ENCODE results near the gene DIP2C. TPM values are rescaled to one million over a fixed set of nuclear protein-coding genes. Genes with fewer than 3 reads are reported as not detected.

The DIP2C gene
- polyA plus RNA-seq, 4 donors: 3.1 to 13.3 (median 4.7) TPM

- H3K36me3 ChIP-seq (ENCODE audit: control insufficient read depth in 3 of 3, insufficient read depth in 2 of 3, low read depth in 1 of 3, low read length in 3 of 3): peaks cover 0 to 8% (median 0%) of the 10 kb centered on the region in 3 donors
- no peak overlapping the region for H3K4me3 ChIP-seq (ENCODE audit: low read depth in 1 of 3, low read length in 3 of 3)
- FAIRE-seq (no peak), DNase-seq (no peak)
- H3K27me3 ChIP-seq (ENCODE audit: control insufficient read depth in 3 of 3, insufficient read depth in 3 of 3, low read length in 3 of 3): no peaks in the 10 kb centered on the region
- H3K27ac ChIP-seq (ENCODE audit: low read depth in 1 of 3, low read length in 2 of 3): no peak overlapping the region
- no peaks in the 10 kb centered on the region for H3K4me1 ChIP-seq (ENCODE audit: control insufficient read depth in 3 of 3, insufficient read depth in 2 of 3, low read depth in 1 of 3, low read length in 2 of 3)
- WGBS, 3 donors: 87 to 92% (median 91%) methylated on average over 37 of the region's 37 CpGs
- no peaks in the 10 kb centered on the region for H3K9me3 ChIP-seq (ENCODE audit: control insufficient read depth in 2 of 2, insufficient read depth in 1 of 2, low read depth in 1 of 2, low read length in 1 of 2)
Measured at GRCh38 chr10:528173-529165, 161.0 kb downstream of the DIP2C start.

DNA sequence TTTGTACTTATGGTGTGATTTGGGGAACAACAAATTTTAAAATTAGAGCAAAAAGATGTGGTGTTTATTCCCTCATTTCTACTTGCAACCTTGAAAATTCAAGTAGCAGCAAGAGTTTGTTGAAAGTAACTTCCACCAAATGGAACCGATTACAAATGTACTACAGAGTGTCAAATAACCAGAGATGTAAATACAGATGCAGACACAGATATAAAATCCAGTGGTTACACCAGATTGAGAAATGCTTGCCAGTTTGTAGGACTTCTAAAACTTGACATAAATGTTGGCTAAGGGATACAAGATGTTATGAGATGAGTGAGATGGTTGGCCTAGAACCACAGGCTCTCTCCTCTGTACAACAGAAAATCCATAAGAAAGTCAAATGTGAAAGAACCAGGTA lies 162.1 kb downstream of the DIP2C start:
- FAIRE-seq (no peak), DNase-seq (no peak)
- Histone ChIP-seq H3K36me3 (ENCODE audit: control insufficient read depth in 3 of 3, insufficient read depth in 2 of 3, low read depth in 1 of 3, low read length in 3 of 3) (peaks cover 0 to 8% (median 0%) of the 10 kb centered on the region in 3 donors), H3K4me1 (ENCODE audit: control insufficient read depth in 3 of 3, insufficient read depth in 2 of 3, low read depth in 1 of 3, low read length in 2 of 3) (no peaks in the 10 kb centered on the region), H3K27ac (ENCODE audit: low read depth in 1 of 3, low read length in 2 of 3) (no peak overlapping the region), H3K27me3 (ENCODE audit: control insufficient read depth in 3 of 3, insufficient read depth in 3 of 3, low read length in 3 of 3) (no peaks in the 10 kb centered on the region), H3K4me3 (ENCODE audit: low read depth in 1 of 3, low read length in 3 of 3) (no peak overlapping the region), H3K9me3 (ENCODE audit: control insufficient read depth in 2 of 2, insufficient read depth in 1 of 2, low read depth in 1 of 2, low read length in 1 of 2) (no peaks in the 10 kb centered on the region)
- WGBS, 3 donors: 75 to 90% (median 85%) methylated on average over 1 of the region's 1 CpG

- DNase-seq: no peak
- no peak for FAIRE-seq
- 91 to 95% (median 91%) methylated on average over 21 of the region's 21 CpGs for WGBS, 3 donors
- Histone ChIP-seq H3K36me3 (ENCODE audit: control insufficient read depth in 3 of 3, insufficient read depth in 2 of 3, low read depth in 1 of 3, low read length in 3 of 3) (peaks cover 0 to 10% (median 0%) of the 10 kb centered on the region in 3 donors), H3K4me1 (ENCODE audit: control insufficient read depth in 3 of 3, insufficient read depth in 2 of 3, low read depth in 1 of 3, low read length in 2 of 3) (no peaks in the 10 kb centered on the region), H3K4me3 (ENCODE audit: low read depth in 1 of 3, low read length in 3 of 3) (no peak overlapping the region), H3K27me3 (ENCODE audit: control insufficient read depth in 3 of 3, insufficient read depth in 3 of 3, low read length in 3 of 3) (no peaks in the 10 kb centered on the region), H3K27ac (ENCODE audit: low read depth in 1 of 3, low read length in 2 of 3) (no peak overlapping the region), H3K9me3 (ENCODE audit: control insufficient read depth in 2 of 2, insufficient read depth in 1 of 2, low read depth in 1 of 2, low read length in 1 of 2) (no peaks in the 10 kb centered on the region)
Measured at GRCh38 chr10:526651-527312, 162.7 kb downstream of the DIP2C start.

- no peak for FAIRE-seq
Measured at GRCh38 chr10:525565-526315, 163.7 kb downstream of the DIP2C start.

DNA sequence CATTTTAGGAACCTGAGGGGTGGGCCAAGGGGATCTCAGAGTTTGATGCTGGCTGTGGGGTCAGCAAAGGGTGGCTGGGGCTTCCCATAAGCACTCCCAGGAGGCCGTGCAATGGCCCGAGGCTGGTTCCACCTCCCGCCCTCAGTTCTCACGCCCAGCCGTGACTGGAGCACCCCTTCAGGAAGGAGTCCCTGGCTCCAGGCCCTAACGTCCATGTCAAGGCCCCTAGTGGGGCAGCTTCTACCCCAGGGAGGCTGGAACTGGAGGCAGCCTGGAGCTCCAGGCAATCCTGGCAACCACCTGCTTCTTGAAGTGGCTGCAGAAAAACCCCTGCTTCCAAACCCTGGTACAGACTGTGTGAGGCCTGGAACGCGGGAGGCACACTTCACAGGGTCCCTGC lies 165.5 kb downstream of the DIP2C start:
- no peak overlapping the region for H3K4me3 ChIP-seq (ENCODE audit: low read depth in 1 of 3, low read length in 3 of 3)
- H3K9me3 ChIP-seq (ENCODE audit: control insufficient read depth in 2 of 2, insufficient read depth in 1 of 2, low read depth in 1 of 2, low read length in 1 of 2): no peaks in the 10 kb centered on the region
- no peaks in the 10 kb centered on the region for H3K4me1 ChIP-seq (ENCODE audit: control insufficient read depth in 3 of 3, insufficient read depth in 2 of 3, low read depth in 1 of 3, low read length in 2 of 3)
- H3K27ac ChIP-seq (ENCODE audit: low read depth in 1 of 3, low read length in 2 of 3): no peak overlapping the region
- 81 to 92% (median 82%) methylated on average over 8 of the region's 8 CpGs for WGBS, 3 donors
- no peaks in the 10 kb centered on the region for H3K27me3 ChIP-seq (ENCODE audit: control insufficient read depth in 3 of 3, insufficient read depth in 3 of 3, low read length in 3 of 3)
- FAIRE-seq (no peak), DNase-seq (no peak)
- H3K36me3 ChIP-seq (ENCODE audit: control insufficient read depth in 3 of 3, insufficient read depth in 2 of 3, low read depth in 1 of 3, low read length in 3 of 3): peaks cover 0 to 20% (median 0%) of the 10 kb centered on the region in 3 donors

More at GRCh38 chr10:525565-526315, 163.7 kb downstream of the DIP2C start:
- no peak for DNase-seq
- Histone ChIP-seq H3K4me1 (ENCODE audit: control insufficient read depth in 3 of 3, insufficient read depth in 2 of 3, low read depth in 1 of 3, low read length in 2 of 3) (no peaks in the 10 kb centered on the region), H3K9me3 (ENCODE audit: control insufficient read depth in 2 of 2, insufficient read depth in 1 of 2, low read depth in 1 of 2, low read length in 1 of 2) (no peaks in the 10 kb centered on the region), H3K36me3 (ENCODE audit: control insufficient read depth in 3 of 3, insufficient read depth in 2 of 3, low read depth in 1 of 3, low read length in 3 of 3) (peaks cover 0 to 10% (median 0%) of the 10 kb centered on the region in 3 donors), H3K4me3 (ENCODE audit: low read depth in 1 of 3, low read length in 3 of 3) (no peak overlapping the region), H3K27me3 (ENCODE audit: control insufficient read depth in 3 of 3, insufficient read depth in 3 of 3, low read length in 3 of 3) (no peaks in the 10 kb centered on the region), H3K27ac (ENCODE audit: low read depth in 1 of 3, low read length in 2 of 3) (no peak overlapping the region)
- 88 to 89% (median 88%) methylated on average over 17 of the region's 17 CpGs for WGBS, 3 donors

GRCh38 chr10:522350-522749 lies 167.1 kb downstream of the DIP2C start:
- H3K9me3 ChIP-seq (ENCODE audit: control insufficient read depth in 2 of 2, insufficient read depth in 1 of 2, low read depth in 1 of 2, low read length in 1 of 2): no peaks in the 10 kb centered on the region
- no peaks in the 10 kb centered on the region for H3K27me3 ChIP-seq (ENCODE audit: control insufficient read depth in 3 of 3, insufficient read depth in 3 of 3, low read length in 3 of 3)
- no peak overlapping the region for H3K27ac ChIP-seq (ENCODE audit: low read depth in 1 of 3, low read length in 2 of 3)
- FAIRE-seq (no peak), DNase-seq (no peak)
- WGBS, 3 donors: 85 to 88% (median 85%) methylated on average over 13 of the region's 13 CpGs
- H3K36me3 ChIP-seq (ENCODE audit: control insufficient read depth in 3 of 3, insufficient read depth in 2 of 3, low read depth in 1 of 3, low read length in 3 of 3): peaks cover 0 to 20% (median 0%) of the 10 kb centered on the region in 3 donors
- H3K4me1 ChIP-seq (ENCODE audit: control insufficient read depth in 3 of 3, insufficient read depth in 2 of 3, low read depth in 1 of 3, low read length in 2 of 3): no peaks in the 10 kb centered on the region
- H3K4me3 ChIP-seq (ENCODE audit: low read depth in 1 of 3, low read length in 3 of 3): no peak overlapping the region

DNA sequence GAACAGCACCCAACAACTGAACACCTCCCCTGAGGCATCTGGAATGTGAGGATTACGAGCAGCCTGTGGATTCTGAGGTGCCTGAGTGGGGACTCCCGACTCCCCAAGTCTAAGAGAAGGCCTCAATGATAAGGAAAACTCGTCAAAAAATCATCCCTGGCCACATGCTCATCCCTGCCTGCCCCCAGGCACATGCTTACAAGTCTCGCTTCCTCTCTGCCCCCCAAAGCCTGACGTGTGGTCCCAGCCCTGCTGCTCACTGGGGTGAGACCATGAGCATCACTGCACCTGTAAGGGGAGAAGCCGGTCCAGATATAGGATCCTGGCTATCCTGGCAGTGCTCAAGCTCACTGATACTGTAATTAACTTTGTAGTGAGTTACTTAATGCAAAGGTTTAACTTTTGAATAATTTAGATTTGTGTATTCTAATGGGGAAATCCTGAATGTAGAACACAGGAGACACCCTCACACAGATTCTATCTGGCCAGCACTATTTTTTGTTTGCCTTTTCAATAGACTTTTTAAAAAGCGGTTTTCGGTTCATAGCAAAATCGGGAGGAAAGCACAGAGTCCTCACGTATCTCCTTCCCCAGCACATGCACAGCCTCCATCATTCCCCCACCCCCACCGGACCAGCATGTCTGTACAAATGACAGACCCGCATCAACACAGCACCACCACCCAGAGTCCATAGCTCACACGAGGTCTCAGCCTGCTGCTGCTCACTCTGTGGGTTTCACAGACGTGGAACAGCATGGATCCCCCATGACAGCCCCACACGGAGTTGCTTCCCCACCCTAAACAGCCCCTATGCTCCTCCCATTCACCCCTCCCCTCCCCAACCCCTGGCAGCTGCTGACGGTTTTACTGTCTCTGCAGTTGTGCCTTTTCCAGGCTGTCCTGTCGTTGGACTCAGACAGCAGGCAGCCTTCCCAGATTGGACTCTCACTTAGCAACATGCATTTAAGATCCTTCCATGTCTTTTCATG lies 167.9 kb downstream of the DIP2C start:
- no peak overlapping the region for H3K27ac ChIP-seq (ENCODE audit: low read depth in 1 of 3, low read length in 2 of 3)

More for the DNA sequence above, 167.9 kb downstream of the DIP2C start:
- 52 to 68% (median 67%) methylated on average over 16 to 17 of the region's 17 CpGs for WGBS, 3 donors
- FAIRE-seq (no peak), DNase-seq (no peak)
- H3K36me3 ChIP-seq (ENCODE audit: control insufficient read depth in 3 of 3, insufficient read depth in 2 of 3, low read depth in 1 of 3, low read length in 3 of 3): peaks cover 0 to 20% (median 0%) of the 10 kb centered on the region in 3 donors
- no peaks in the 10 kb centered on the region for H3K4me1 ChIP-seq (ENCODE audit: control insufficient read depth in 3 of 3, insufficient read depth in 2 of 3, low read depth in 1 of 3, low read length in 2 of 3)
- no peak overlapping the region for H3K4me3 ChIP-seq (ENCODE audit: low read depth in 1 of 3, low read length in 3 of 3)
- no peaks in the 10 kb centered on the region for H3K27me3 ChIP-seq (ENCODE audit: control insufficient read depth in 3 of 3, insufficient read depth in 3 of 3, low read length in 3 of 3)
- H3K9me3 ChIP-seq (ENCODE audit: control insufficient read depth in 2 of 2, insufficient read depth in 1 of 2, low read depth in 1 of 2, low read length in 1 of 2): no peaks in the 10 kb centered on the region

All from small intestine (tissue), 7 donors.